Stimulated activated CD8-positive, alpha-beta memory T cell treated with anti-CD3 and anti-CD28 coated beads, Interleukin-15, amount 100 ng/mL, for 24 hours (primary cell): ENCODE measurements around the gene LCOR.
"Not testable (repeated sequence)": the region's sequence is repeated elsewhere in the genome, so short reads cannot be mapped to it uniquely, and the experiment has no call there.

Source experiments
- DNase-seq: peaks from one replicate; pipeline ENCODE4 v3.0.0-alpha.2; 2020; ENCODE audit warnings: low read depth

LCOR gene

DNA sequence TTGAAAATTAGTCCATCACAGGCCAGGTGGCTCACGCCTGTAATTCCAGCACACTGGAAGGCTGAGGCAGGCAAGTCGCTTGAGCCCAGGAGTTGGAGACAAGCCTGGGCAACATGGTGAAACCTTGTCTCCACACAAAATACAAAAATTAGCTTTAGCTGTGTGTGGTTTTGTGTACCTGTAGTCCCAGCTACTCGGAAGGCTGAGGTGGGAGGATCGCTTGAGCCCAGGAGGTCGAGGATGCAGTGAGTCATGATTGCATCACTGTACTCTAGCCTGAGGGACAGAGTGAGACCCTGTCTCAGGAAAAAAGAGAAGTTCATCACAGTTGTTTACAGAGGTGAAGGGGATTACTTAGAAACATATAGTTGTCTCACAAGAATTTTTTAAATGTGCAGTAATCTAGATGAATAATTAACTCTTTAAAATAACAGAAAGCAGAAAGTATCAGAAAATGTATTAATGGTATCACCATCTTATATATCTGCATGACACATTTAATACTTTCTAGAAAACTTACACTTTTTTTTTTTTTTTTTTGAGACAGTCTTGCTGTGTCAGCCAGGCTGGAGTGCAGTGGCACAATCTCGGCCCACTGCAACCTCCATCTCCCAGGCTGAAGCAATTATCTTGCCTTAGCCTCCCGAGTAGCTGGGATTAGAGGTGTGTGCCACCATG lies 8.9 kb downstream of the LCOR start:
- DNase-seq = no peak

DNA sequence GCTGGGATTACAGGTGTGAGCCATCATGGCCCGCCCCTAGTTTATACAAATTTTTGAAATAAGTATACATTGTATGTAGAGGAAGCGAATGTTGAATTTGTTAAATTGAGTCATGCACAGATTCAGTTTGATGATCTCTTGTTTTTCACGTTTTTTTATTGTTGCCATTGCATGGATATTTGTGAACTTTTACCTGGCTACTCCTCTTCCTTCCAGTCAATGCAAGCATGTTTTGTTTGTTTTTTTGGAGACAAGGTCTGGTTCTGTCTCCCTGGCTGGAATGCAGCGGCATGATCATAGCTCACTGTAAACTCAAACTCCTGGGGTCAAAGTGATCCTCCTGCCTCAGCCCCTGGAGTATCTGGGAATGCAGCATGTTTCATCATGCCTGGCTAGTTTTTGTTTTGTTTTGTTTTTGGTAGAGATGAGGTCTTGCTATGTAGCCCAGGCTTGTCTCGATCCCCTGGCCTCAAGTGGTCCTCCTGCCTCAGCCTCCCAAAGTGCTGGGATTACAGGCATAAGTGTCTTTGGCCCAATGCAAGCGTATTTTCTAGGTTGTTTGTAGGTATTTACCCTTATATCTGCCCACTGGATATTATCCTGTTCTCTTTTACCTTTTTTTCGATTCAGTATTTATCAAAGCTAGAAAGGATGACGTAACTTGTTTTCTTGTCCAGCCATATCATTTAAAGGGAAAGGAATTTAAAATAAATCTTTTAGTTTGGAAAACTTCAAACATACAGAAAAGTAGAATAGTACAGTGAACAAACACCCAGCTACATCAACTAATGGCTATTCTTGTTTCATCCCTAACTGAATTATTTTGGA lies 11.0 kb downstream of the LCOR start:
- DNase-seq = no peak

DNA sequence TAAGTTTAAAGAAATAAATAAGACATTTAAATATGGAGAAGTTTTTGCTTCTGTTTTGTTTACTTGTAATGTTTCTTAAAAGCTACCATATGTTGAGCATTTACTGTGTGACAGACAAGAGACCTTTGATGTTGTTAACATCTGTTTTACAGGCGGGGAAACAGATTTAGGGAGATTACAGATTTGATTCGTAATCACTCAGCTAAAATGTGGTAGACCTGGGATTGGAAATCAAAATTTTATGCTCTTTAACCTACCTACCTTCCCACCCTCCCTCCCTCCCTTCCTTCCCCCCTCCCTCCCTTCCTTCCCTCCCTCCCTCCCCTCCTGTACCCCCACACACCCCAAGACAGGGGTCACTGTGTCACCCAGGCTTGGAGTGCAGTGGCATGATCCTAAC lies 11.7 kb downstream of the LCOR start:
- DNase-seq = no peak

DNA sequence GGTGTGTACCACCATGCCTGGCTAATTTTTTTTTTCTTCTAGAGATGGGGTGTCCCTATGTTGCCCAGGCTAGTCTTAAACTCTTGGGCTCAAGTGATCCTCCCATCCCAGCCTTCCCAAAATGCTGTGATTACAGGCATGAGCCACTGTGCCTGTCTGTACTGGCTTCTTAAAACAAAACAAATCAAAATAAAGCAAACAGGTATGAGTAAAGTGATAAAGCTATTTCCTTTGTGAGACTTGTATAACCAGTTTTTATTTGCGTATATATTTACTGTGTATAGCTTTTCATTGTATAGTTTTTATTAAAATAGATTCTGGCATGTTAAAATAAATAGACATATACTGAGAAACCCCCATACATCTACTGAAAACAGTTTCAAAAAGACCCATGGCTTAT lies 14.3 kb downstream of the LCOR start:
- DNase-seq = no peak

DNA sequence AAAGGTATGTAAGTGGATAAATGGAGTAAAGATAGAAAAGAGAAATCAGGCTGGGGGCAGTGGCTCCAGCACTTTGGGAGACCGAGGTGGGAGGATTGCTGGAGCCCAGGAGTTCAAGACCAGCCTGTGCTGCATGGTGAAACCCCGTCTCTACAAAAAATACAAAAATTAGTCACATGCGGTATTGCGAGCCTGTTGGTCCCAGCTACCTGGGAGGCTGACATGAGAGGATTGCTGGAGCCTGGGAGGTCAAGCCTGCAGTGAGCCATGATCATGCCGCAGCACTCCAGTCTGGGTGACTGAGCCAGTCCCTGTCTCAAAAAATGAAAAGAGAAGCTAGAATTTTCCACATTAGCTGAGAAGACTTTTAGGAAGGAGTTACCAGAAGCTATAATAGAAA lies 14.8 kb downstream of the LCOR start:
- no peak for DNase-seq

DNA sequence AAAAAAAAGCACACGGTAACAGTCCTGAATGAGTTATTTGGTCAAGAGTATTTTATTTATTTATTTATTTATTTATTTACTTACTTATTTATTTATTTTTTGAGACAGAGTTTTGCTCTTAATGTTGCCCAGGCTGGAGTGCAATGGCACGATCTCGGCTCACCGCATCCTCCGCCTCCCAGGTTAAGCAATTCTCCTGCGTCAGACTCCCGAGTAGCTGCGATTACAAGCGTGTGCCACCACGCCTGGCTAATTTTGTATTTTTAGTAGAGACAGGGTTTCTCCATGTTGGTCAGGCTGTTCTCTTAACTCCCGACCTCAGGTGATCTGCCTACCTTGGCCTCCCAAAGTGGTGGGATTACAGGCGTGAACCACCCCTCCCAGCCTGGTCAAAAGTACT lies 15.3 kb downstream of the LCOR start:
- DNase-seq = not testable (repeated sequence)

DNA sequence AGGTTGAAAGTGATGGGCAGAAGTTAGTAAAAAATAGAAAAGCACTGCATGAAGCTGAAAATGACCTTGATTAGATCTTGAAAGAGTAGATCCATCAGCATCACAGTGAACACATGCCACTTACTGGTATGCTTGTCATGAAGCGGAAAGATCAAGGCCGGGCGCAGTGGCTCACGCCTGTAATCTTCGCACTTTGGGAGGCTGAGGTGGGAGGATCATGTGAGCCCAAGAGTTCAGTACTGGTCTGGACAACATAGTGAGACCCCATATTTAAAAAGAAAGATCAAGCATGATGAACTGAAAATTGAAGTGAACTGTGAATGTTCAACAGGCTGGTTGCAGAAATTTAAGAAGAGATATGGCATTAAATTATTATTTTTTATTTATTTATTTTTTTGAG lies 18.0 kb downstream of the LCOR start:
- no peak for DNase-seq

DNA sequence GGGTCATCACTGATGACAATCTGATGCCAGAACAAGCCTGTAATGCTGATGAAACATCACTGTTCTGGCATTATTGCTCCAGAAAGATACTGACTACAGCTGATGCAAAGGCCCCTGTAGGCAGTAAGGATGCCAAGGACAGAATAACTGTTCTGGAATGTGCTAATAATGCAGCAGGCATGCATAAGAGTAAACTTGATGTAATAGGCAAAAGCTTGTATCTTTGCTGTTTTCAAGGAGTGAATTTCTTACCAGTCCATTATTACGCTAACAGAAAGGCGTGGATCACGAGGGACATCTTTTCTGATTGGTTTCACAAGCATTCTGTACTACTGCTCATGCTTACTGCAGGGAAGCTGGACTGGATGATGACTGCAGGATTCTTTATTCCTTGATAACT lies 18.7 kb downstream of the LCOR start:
- DNase-seq = no peak

DNA sequence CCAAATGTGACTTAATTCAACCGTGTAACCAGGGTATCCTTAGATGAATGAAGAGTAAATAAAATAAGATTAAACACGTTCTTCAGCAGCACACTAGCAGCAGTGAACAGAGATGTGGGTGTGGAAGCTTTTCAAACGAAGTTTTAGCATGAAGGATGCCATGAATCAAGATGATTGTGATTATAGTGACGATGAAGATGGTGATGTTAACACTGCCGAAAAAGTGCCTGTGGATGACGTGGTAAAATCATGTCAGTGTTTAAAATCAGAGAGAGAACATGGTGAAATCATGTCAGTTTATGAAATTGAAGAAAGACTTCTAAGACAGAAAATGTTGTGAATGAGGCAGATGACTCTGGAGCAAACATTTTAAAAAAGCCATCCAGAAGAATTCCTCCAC lies 19.2 kb downstream of the LCOR start:
- DNase-seq = no peak

DNA sequence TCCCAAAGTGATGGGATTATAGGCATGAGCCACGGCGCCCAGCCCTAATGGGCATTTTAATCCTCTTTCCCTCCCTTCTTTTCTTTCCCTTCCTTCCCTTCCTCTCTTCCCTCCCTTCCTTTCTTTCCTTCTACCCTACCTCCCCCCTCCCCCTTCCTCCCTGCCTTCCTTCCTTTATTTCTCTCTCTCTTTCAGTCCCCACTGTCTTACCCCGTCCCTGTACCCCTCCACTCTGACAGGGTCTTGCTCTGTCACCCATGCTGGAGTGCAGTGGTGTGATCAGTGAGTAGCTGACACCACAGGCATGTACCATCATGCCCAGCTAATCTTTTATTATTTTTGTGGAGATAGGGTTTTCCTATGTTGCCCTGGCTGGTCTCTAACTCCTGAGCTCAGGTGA lies 24.2 kb downstream of the LCOR start:
- DNase-seq = no peak

DNA sequence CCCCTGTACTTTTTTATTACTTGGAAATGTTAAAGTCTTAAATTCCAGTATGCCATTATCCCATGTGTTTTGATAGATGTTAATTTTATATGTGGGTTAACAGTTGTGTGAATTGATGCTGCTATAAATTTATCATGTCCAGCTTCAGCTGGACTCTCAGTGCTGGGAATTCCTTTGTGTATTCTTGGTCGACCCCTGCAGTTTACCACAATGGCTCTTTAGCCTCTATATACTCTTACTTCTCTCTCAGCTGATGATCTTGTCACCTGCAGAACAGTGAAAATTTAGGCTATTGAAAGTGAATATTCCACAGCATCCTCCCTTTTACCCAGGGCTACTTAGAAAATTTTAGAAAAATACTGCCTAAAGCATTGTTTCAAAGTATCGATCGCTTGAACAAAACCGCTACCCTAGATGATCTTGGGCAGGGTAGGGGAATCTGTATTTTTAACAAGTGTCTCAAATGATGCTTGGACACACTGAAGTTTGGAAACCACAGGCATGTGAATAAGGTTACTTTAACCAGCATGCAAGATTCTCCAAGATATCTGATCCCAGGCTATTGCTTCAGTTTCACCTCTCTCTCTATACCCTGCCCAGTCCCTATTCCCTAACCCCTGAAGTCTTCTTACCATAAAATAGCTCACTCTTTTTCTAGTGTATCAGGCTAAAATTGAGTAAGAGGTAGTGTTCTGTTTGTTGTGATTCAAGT lies 25.4 kb downstream of the LCOR start:
- no peak for DNase-seq

DNA sequence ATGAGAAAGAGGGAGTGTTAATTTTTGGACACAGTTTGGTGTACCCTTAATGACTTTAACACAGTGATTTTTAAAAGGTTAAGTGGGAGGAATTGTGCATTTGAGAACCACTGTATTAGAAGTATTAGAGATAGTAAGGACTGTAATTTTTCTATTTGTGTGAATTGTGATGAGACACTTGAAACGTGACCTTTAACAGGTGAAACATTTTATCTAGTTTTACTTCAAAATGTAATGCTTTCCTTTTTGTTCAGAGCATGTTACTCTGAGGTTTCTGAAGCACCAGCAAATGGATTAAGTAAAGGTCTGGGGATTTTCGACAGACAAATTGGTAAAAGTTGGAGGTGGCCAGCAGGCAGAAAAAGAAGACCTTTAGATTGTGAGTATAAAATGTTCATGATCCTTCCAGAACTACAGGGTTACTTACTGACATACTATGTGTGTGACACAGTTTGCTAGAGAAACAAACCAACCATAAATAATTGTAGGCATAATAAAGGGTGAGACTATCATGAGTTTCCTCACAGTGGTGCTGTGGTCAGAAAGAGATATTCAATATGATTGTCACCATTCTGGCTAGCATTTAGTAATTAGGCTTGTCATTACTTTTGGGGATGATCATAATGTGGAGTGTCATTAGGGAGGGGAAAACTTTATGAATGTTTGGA lies 26.1 kb downstream of the LCOR start:
- no peak for DNase-seq

DNA sequence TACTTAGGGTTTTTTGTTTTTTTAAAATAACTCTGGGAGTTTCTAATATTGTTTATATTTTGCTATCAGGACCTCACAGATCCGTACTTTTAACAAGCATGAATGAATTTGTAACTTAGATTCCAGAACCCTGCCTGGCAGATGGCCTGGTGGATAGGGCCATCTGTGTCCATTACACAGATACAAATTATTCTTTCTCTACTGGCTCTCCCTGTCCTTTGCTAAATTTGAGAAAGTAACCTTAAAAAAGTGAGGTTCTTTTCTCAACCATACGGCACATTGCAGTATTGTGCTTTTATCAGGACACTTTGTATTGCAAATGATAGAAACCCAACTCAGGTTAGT lies 26.6 kb downstream of the LCOR start:
- DNase-seq = no peak

DNA sequence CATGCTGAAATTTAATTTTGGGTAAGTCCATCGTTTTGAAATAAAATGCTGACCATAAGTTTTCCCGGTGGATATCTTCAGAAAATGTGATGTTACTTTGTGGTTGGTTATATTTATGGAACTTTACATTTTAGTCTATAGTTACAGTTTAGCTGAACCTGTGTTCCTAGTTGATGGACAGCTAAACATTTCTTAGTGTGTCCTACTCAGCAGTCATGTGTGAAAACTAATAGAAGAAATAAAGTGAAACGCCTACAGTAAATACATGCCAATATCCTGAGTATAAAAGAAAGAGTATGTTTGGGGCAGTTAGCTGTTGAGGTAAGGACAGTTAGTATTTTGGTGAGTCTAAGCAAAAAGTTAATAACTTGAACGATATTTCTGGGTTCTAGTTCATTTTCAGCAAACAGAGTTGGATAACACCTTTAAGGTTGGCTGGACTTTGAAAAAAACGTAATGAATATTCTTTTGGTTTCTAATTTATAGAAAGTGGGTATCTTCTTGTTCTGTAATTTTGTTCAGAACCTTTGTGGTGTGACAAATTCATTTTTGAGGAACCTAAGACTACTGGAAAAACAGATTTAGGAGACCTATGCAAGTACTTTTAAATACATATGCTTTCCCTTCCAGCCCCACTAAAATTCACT lies 28.7 kb downstream of the LCOR start:
- DNase-seq = no peak

DNA sequence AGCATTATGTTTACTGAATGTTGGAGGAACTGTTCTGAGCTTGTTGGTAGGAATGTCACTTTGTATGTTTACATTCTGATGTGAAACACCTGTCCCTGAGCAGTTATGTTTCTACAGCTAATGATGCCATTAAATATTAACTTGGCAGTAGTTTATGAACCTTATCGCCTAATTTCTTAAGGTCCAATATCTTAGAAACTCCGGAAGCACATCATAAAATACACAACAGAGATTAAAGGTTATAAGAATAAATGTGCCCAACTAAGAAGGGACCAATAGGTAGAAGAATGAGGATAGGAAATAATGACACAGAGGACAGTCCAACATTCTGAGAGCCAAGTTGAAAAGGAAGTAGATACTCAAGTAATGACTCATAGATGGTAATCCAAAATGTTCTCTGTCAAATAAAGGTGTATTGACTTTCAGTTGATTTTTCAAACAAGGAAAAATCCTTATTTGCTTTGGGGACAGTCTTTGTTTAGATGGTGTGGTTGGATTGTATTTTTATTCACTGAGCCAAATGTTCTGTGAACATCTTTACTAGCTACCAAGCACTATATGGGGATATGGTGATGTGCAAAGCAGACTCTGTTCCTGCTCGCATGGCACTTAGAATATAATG lies 31.9 kb downstream of the LCOR start:
- no peak for DNase-seq

DNA sequence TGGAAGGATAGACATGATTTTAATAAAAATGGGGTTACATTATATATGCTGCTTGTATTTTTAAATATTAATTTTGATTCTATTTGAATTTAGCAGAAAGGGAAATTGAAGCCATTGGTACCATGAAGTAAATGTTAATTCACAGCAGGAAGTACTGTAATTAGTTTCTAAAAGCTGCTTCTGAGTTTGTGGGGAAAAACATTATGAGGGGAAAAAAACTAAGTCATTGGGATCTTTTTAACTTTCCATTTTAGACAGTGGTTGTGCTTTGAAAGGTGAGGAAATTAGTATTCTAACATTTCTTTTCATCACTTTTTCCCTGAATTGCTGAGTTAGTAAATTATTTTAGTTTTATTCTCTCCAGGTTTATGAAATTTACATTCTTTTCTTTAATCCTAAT lies 41.0 kb downstream of the LCOR start:
- no peak for DNase-seq

DNA sequence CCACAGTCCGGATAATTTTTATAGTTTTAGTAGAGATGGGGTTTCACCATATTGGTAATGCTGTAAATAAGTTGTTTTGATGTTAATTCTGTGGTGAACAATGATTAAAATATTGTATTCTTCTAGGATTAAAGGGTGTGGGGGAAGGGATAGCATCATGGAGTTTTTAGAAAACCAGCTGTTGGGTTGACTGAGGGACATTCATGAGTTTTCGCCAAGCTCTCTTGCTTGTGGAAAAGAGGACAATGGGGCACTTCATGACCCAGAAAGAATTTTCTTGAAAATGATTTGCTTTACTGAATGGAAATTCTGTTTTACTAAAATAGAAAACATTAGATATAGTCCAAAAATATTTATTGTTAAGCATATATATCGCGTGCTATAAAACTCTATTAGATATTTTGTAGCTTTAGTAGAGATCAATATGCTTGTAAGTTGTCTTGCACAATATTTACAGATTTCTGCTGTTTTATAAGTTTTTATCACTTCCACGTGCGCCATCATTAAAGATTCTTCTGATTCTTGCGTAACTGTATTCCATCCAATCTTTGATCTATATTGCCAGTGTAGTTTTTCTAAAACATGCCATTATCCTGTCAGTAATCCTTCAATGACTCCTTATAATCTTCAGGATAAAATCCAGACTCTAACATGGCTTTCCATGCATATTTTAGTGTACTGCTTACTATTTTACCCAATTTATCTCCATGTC lies 41.8 kb downstream of the LCOR start:
- DNase-seq = no peak

DNA sequence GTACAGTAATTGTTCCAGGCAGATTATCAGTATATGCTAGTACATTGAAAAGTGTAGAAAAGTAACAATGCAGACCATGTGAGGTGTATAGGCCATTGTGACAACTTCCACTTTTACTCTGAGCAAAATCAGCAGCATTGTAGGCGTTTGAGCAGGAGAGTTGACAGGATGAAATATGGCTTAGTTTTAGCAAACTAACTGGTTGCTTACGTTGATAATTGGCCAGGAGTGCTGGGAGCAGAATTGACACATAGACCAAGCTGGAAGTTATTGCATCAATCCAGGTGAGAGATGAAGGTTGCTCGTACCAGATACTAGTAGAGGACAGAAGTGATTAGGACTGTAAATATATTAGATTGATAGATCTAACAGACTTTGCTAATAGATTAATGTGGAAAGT lies 46.0 kb downstream of the LCOR start:
- DNase-seq = no peak

DNA sequence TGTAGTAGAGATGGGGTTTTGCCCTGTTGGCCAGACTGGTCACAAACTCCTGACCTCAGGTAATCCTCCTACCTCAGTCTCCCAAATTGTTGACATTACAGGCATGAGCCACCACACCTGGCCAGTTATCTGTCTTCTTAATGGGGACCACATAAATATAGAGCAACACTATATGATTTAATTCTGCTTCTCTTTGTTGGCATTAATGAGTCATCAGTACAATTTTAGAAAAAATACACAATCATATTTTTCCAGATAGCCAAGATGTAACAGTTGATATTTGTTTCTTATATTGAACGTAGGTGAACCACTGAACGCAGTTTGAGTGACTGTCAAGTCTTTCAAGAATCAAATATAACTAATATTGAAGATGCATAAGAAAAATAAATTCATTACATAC lies 48.5 kb downstream of the LCOR start:
- DNase-seq = no peak

DNA sequence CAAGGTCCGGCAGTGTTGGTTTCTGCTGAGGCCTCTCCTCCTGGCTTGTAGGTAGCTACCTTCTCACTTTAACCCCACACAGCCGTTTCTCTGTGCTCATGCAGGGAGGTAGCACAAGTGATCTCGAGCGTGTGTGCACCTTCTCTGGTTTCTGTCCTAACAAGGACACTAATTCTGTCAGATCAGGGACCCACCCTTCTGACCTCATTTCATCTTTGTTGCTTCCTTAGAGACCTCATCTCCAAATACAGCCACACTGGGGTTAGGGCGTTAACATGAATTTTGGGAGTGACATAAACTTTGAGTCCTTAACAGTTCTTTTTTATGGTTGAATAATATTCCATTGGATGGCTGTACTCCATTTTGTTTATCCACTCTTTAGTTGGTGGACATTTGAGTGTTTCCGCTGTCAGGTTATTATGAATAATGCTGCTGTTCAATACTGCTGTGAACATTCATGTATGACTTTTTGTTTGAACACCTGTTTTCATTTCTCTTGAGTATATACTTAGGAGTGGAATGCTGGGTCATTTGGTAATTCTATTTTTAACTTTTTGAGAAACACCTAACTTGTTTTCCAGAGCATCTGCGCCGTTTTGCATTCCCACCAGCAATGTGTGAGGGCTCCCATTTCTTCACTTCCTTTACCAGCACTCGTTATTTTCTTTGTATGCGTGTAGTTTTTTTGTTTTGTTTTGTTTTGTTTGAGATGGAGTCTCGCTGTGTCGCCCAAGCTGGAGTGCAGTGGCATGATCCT lies 57.5 kb downstream of the LCOR start:
- DNase-seq = no peak

DNA sequence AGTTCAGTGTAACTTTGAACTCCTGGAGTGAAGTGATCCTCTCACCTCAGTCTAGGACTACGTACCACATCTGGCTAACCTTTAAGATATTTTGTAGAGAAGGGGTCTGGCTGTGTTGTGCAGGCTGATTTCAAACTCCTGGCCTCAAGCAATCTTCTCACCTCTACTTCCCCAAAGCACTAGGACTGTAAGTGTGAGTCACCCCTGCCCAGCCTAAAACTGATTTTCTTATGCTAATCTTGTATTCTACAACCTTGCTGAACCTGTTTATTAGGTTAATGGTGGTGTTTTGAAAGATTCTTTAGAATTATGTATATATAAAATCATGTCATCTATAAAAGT lies 58.0 kb downstream of the LCOR start:
- no peak for DNase-seq
